Gastrocnemius medialis (tissue), 4 donors: ENCODE measurements around the gene CENPN. TPM values are rescaled to one million over a fixed set of nuclear protein-coding genes. Genes with fewer than 3 reads are reported as not detected.

Experiments used
- ATAC-seq, 2 donors: fragments of 150-250 bp; one replicate each; pipeline ENCODE4 v1.9.1; 2016
- DNase-seq, 2 donors: peaks; one replicate each; pipeline ENCODE4 v3.0.0-alpha.2; 2019
- H3K27ac ChIP-seq, 4 donors: fragments of 200-600 bp; sonication (generic); 1 replicate in 1 of 4; 2 replicates in 3 of 4; pipeline ENCODE4 v1.5.1; 2016 to 2018; ENCODE audit warnings: mild to moderate bottlenecking in 2 of 4, moderate library complexity in 1 of 4
- H3K27me3 ChIP-seq, 3 donors: fragments of 200-600 bp; sonication (generic) in 2 of 3; 1 replicate in 1 of 3; 2 replicates in 2 of 3; pipeline versions ENCODE4 v1.5.1 to v1.6.0; 2016 to 2019; ENCODE audit warnings: mild to moderate bottlenecking in 1 of 3, moderate library complexity in 1 of 3
- H3K36me3 ChIP-seq, 2 donors: fragments of 200-600 bp; sonication (generic) in 1 of 2; one replicate each; pipeline ENCODE4 v1.5.1; 2017 to 2018
- H3K4me1 ChIP-seq, 2 donors: fragments of 200-600 bp; sonication (generic) in 1 of 2; one replicate each; pipeline ENCODE4 v1.5.1; 2016 to 2017; ENCODE audit warnings: mild to moderate bottlenecking in 2 of 2
- H3K4me3 ChIP-seq, 4 donors: fragments of 200-600 bp; sonication (generic) in 3 of 4; 1 replicate in 1 of 4; 2 replicates in 3 of 4; pipeline ENCODE4 v1.5.1; 2016 to 2019; ENCODE audit warnings: mild to moderate bottlenecking in 2 of 4
- H3K9me3 ChIP-seq, 3 donors: fragments of 200-600 bp; sonication (generic) in 2 of 3; 1 replicate in 1 of 3; 2 replicates in 2 of 3; pipeline ENCODE4 v1.5.1; 2016 to 2019
- POLR2A ChIP-seq, 2 donors: fragments of 450-650 bp; IDR thresholded peaks; one replicate each; pipeline ENCODE4 v1.6.1; 2017; ENCODE audit warnings: antibody characterized with exemption in 2 of 2, mild to moderate bottlenecking in 2 of 2, moderate library complexity in 2 of 2
- in situ Hi-C, 4 donors: fragments of 200-750 bp; cut with MboI; loops; one replicate each; pipeline versions ENCODE4 v1.15.0 to v1.8.0; 2017; ENCODE audit warnings: low sequenced_read_pairs in 4 of 4
- intact Hi-C: fragments of 100-400 bp; cut with DNase I; formaldehyde crosslinking; loops from one replicate; pipeline ENCODE4 v1.15.1; 2023; ENCODE audit warnings: low total_unique reads
- total RNA-seq, 4 donors: library from RNA; depleted of rRNA; stranded (reverse); fragments of >200 nt; gene quantifications; one replicate each; pipeline versions ENCODE4 v1.1.0 to v1.2.3, GENCODE V29; 2016
- TF ChIP-seq, protein P1 (sequence below), 5 experiments: fragments of 450-650 bp in 3 of 5; fragments of 200-600 bp in 2 of 5; sonication (generic) in 2 of 5; IDR thresholded peaks in 4 of 5; conservative IDR thresholded peaks in 1 of 5; 1 replicate in 4 of 5; 2 replicates in 1 of 5; pipeline ENCODE4 v1.5.1; 2016 to 2019; ENCODE audit warnings: antibody characterized with exemption in 5 of 5, mild to moderate bottlenecking in 3 of 5, moderate library complexity in 3 of 5

CENPN gene
- total RNA-seq, 4 donors from 2014 or later = 5.2 to 10.9 (median 7.5) TPM

DNA sequence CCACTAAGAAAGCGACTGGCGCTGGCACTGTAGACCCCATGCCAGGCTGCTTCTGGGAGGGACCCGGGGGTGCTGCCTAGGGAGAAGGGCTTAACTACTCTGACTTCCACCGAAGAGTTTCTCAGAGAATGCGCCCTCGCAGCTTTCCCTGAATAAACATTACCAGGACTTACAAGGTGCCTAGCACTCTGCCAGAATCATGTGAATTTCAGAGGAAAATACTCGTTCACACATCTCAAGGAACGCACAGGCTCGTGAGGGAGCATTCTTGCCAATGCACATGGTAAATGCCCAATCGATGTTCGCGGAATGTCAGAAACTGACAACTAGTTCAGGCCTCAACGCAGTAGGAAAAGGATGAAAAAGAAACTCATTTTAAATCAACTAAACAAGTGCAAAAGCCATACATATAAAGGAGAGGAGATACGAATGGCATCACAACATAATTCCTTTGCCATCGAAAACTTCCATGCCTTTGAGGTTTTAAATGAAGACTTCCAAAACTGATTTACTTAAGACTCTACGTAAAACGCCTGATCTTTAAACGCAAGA, 1.3 kb upstream of the CENPN start:
- DNase-seq = no peak
- TF ChIP-seq, protein P1, sequence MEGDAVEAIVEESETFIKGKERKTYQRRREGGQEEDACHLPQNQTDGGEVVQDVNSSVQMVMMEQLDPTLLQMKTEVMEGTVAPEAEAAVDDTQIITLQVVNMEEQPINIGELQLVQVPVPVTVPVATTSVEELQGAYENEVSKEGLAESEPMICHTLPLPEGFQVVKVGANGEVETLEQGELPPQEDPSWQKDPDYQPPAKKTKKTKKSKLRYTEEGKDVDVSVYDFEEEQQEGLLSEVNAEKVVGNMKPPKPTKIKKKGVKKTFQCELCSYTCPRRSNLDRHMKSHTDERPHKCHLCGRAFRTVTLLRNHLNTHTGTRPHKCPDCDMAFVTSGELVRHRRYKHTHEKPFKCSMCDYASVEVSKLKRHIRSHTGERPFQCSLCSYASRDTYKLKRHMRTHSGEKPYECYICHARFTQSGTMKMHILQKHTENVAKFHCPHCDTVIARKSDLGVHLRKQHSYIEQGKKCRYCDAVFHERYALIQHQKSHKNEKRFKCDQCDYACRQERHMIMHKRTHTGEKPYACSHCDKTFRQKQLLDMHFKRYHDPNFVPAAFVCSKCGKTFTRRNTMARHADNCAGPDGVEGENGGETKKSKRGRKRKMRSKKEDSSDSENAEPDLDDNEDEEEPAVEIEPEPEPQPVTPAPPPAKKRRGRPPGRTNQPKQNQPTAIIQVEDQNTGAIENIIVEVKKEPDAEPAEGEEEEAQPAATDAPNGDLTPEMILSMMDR (IDR thresholded peaks at IDR 0.05 in 4 of 5, conservative IDR thresholded peaks at IDR 0.05 in 1 of 5) = no peak
- no peak for TF ChIP-seq POLR2A (IDR thresholded peaks at IDR 0.05)
- Histone ChIP-seq H3K27me3 (no peaks in the 10 kb centered on the region), H3K4me1 (peaks cover 33 to 35% of the 10 kb centered on the region in 2 donors), H3K4me3 (peak overlapping the region; percentile 87 to 100 (median 98)), H3K9me3 (no peaks in the 10 kb centered on the region), H3K36me3 (no peaks in the 10 kb centered on the region), H3K27ac (peak overlapping the region; percentile 95 to 100 (median 100))
- intact Hi-C loops = loop anchor here (1.0 to 10.0 kb wide), 4 partner anchors 73 to 309 kb away; partner anchors contain the start of genes GAN and GCSH
- in situ Hi-C loops = no loop called here
- ATAC-seq = no peak

DNA sequence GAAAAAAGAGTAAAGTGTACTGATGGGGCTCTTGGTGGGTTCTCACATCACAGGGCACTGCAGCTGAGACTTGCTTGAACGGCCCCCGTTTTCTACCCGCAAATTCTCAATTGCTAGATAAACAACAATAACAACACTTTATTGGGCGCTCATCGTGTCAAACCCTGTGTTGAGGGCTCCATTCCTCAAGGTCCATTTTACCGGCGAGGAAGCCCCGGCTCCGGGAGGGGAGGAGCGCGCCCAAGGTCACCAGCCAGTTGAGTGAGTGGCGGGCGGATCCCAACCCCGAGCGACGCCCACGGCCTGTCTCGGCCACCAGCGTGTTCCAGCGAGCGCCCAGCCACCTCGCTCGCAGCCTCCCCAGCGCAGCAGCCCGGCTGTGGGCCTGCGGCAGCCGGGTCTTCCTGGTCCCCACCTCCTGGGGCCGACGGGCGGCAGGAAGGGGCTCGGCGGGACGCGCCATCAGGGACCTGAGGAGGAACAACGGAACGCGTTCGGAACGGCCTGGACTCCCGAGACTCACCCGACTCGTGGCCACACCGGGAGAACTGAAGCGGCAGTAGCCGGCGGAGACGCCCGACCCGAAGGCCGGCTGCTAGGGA, 702 bp upstream of the CENPN start:
- intact Hi-C loops = loop anchor here (1.0 to 10.0 kb wide), 4 partner anchors 74 to 308 kb away; partner anchors contain the start of genes GAN and GCSH
- Histone ChIP-seq H3K4me3 (peak overlapping the region; percentile 87 to 100 (median 98)), H3K4me1 (peaks cover 33 to 35% of the 10 kb centered on the region in 2 donors), H3K27me3 (no peaks in the 10 kb centered on the region), H3K9me3 (no peaks in the 10 kb centered on the region), H3K27ac (peak overlapping the region; percentile 95 to 100 (median 100)), H3K36me3 (no peaks in the 10 kb centered on the region)
- in situ Hi-C loops = no loop called here
- ATAC-seq (peak; percentile 26 to 32), DNase-seq (peak; percentile 48 to 64)
- no peak for TF ChIP-seq POLR2A (IDR thresholded peaks at IDR 0.05)
- TF ChIP-seq, protein P1 (IDR thresholded peaks at IDR 0.05 in 4 of 5, conservative IDR thresholded peaks at IDR 0.05 in 1 of 5) = no peak

DNA sequence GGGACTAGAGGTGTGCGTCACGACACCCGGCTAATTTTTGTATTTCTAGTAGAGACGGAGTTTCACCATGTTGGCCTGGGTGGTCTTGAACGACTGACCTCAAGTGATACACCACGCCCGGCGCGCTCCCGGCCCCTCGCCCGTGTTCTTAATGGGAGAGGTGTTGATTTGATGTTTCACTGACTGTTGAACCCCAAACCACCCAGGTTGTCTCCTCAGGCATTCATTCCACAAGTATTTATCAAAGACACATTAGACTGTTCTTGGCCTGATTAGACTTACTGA, 1.4 kb downstream of the CENPN start:
- no peak overlapping the region for H3K27ac ChIP-seq
- in situ Hi-C loops = no loop called here

DNA sequence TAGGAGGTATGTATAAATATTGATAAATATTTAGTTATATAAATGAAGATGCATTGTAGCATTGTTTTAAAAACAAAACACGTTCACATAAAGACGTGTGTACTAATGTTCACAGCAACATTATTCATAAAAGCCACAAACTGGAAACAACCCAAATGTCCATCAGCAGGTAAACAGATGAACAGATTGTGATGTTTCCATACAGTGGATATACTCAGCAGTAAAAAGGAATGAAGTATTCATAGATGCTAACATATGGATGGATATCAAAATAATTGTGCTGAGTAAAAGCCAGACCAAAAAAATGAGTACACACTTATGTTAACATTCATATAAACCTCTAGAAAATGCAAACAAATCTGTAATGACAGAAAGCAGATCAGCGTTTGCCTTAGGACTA, 6.0 kb downstream of the CENPN start:
- Histone ChIP-seq H3K27me3 (no peaks in the 10 kb centered on the region), H3K36me3 (peaks cover 0 to 13% of the 10 kb centered on the region in 2 donors), H3K4me3 (no peak overlapping the region), H3K27ac (no peak overlapping the region), H3K4me1 (peaks cover under 1% of the 10 kb centered on the region in 2 donors), H3K9me3 (no peaks in the 10 kb centered on the region)
- in situ Hi-C loops (no loop called here), intact Hi-C loops (no loop called here)
- DNase-seq (no peak), ATAC-seq (no peak)
- no peak for TF ChIP-seq POLR2A (IDR thresholded peaks at IDR 0.05)
- TF ChIP-seq, protein P1 (IDR thresholded peaks at IDR 0.05 in 4 of 5, conservative IDR thresholded peaks at IDR 0.05 in 1 of 5) = no peak

More for the DNA sequence above, 1.4 kb downstream of the CENPN start:
- Histone ChIP-seq H3K4me3 (no peak overlapping the region), H3K36me3 (no peaks in the 10 kb centered on the region), H3K9me3 (no peaks in the 10 kb centered on the region), H3K4me1 (peaks cover 27 to 33% of the 10 kb centered on the region in 2 donors), H3K27me3 (no peaks in the 10 kb centered on the region)
- TF ChIP-seq POLR2A (IDR thresholded peaks at IDR 0.05) = no peak
- TF ChIP-seq, protein P1 (IDR thresholded peaks at IDR 0.05 in 4 of 5, conservative IDR thresholded peaks at IDR 0.05 in 1 of 5) = no peak
- DNase-seq = no peak
- intact Hi-C loops = loop anchor here (5.0 to 10.0 kb wide), 2 partner anchors 174 to 306 kb away; partner anchors contain the start of gene GAN
- ATAC-seq = no peak
